GM18505 (cell line): ENCODE results near the gene DHX58.

Experiments
- ATAC-seq: cut with Tn5 transposase; IDR thresholded peaks from one replicate; pipeline ENCODE4 v1.9.1; 2021; ENCODE audit not compliant: unreplicated experiment
- POLR2A ChIP-seq: IDR thresholded peaks from 4 replicates; pipeline ENCODE4 v1.6.1; 2011; ENCODE audit warnings: borderline replicate concordance; ENCODE audit not compliant: insufficient read depth, insufficient read length; ENCODE audit errors: extremely low read depth

Gene DHX58

DNA sequence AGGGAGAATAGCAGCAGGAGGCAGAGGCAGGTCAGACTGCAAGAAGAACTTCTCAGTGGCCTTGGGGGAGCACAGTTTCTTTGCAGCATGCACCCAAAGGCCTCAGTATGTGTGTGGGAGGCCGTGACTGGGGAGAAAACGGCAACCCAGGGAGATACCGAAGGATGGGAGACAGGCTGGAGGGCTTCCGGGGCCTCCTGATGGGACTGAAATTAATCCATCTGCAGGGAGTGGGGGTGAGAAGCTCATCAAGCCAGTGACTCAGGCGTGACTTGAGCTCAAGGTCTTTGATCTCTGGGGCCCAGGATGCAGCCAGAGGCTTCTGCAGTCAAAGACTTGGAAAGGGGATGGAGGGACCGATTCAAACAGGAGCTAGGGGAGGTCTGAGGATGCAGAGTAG, 57.0 kb downstream of the DHX58 start:
- no peak for ATAC-seq
- TF ChIP-seq POLR2A: no peak

DNA sequence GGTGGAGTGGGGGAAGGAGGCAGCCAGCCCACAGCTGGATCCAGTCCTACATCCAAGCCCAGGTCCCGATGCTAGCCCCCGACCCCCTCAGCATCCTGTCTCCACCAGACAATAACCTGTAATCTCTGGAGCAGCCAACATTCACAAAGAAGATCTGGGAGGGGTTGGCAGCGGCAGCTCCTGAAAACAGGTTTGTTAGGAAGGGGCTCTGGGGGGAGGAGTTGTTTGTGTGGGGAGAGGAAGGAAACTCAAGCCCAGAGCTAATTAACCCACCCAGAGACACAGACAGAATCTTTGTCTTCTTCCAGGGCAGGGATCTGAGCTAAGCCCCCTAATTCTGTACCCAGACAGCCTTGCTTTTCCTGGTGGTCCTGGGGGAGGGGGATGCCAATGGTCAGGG, 57.5 kb downstream of the DHX58 start:
- no peak for TF ChIP-seq POLR2A

DNA sequence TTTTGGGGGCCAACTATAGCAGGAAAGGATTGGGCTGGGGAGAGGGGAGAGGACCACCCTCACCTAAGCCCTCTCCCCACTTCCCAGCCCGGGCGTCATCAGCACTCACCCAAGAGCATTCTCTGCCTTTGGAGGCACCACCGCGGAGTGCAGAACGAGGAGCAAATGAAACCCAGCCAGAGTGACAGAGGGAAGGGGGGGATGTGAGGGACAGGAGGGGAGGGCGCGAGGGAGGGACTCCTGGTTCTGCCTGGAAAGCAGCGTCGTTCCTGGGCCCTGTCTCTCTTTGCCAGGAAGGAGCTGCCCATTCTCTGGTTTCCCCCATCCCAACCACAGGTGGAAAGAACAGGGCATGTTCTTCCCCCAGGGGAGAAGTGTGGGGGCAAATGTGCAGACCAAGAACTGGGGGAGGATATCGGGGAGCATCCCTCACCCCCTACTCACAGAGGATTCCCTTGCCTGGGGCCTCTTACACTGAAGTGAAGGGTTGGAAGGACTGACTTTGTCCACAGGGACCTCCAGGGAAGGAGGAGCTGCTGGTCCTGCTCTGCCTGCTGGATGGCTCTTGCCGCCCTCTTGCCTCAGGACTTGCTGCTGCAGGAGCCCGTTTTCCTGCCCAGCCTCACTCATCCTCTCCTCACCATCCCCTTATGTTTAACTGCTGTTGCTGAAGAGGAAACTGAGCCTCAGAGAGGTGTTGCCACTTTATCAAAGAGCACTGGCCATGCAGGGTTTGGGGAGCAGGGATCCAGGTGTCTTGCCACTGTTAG, 58.6 kb downstream of the DHX58 start:
- no peak for TF ChIP-seq POLR2A
- no peak for ATAC-seq

More for the DNA sequence above, 57.5 kb downstream of the DHX58 start:
- no peak for ATAC-seq

DNA sequence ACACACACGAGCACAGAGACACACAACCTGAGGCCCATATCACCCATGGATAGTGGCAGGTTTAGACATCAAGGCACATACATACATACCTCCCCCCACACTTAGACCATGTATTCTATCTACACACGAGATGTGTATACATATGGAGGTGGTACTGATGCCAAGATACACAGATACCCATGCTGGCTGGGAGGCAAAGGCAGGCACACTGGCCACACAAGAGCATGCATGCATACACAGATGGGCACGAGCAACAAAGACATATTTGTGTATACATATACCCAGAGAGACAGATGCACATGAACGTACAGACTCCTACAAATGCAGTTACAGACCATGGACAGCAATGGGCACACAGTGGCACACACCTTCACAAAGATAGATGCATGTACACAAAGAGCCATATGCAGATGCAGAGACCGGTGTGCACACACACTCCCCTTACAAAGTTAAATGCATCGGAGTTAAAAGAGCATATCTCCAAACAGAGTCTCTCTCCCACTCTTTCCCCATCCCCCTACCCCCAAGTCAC, 60.1 kb downstream of the DHX58 start:
- no peak for TF ChIP-seq POLR2A
- no peak for ATAC-seq

DNA sequence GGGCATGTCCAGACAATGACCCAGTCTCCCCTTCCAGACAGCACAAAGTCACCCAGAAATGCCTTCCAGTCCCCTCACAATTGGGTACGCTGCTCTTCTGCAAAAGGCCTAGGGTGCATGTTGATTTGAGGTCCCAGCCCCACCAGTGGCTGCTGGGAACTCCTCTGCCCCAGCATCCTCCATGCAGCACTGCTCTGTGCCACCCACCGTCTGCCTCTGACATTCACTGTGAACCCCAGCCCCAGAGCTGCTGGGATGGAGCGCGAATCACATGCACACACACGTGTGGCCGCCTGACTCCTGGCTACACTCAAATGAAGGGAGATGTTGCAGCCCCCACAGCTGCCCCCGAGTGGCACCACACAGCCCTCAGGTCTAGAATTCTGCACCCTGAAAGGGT, 60.9 kb downstream of the DHX58 start:
- no peak for TF ChIP-seq POLR2A
- no peak for ATAC-seq
